ENCODE results near the gene PCSK6.
A peak's percentile ranks its signal among the peaks of the same experiment; 100 is the strongest.
"Not testable (repeated sequence)": the region's sequence is repeated elsewhere in the genome, so short reads cannot be mapped to it uniquely, and the experiment has no call there.

The PCSK6 gene

GRCh38 chr15:101425787-101426365, 63.6 kb downstream of the PCSK6 start:
- Mint-ChIP-seq H3K4me3 (no peak overlapping the region), H3K4me1 (no peaks in the 10 kb centered on the region), H3K27ac (no peak overlapping the region), H3K36me3 (ENCODE audit: low read depth) (no peaks in the 10 kb centered on the region), H3K9me3 (peaks cover 10% of the 10 kb centered on the region), H3K27me3 (peaks cover 10% of the 10 kb centered on the region)
- ATAC-seq (no peak), DNase-seq (no peak)

GRCh38 chr15:101424984-101425383, 64.5 kb downstream of the PCSK6 start:
- peaks cover 10% of the 10 kb centered on the region for H3K9me3 Mint-ChIP-seq
- peaks cover 10% of the 10 kb centered on the region for H3K27me3 Mint-ChIP-seq
- no peak overlapping the region for H3K4me3 Mint-ChIP-seq
- H3K36me3 Mint-ChIP-seq (ENCODE audit: low read depth), result no peaks in the 10 kb centered on the region
- ATAC-seq, result no peak
- no peak overlapping the region for H3K27ac Mint-ChIP-seq
- DNase-seq, result no peak
- no peaks in the 10 kb centered on the region for H3K4me1 Mint-ChIP-seq

- H3K36me3 Mint-ChIP-seq (ENCODE audit: low read depth), result no peaks in the 10 kb centered on the region
- no peaks in the 10 kb centered on the region for H3K4me1 Mint-ChIP-seq
- ATAC-seq (no peak), DNase-seq (no peak)
- H3K27me3 Mint-ChIP-seq, result peaks cover 17% of the 10 kb centered on the region
- H3K4me3 Mint-ChIP-seq, result no peak overlapping the region
- H3K27ac Mint-ChIP-seq, result no peak overlapping the region
- H3K9me3 Mint-ChIP-seq, result peaks cover 14% of the 10 kb centered on the region
These were observed 69.3 kb downstream of the PCSK6 start for GRCh38 chr15:101420232-101420631.

- DNase-seq; ATAC-seq; H3K4me1 Mint-ChIP-seq; H3K9me3 Mint-ChIP-seq; H3K27ac Mint-ChIP-seq; H3K36me3 Mint-ChIP-seq (ENCODE audit: low read depth); H3K27me3 Mint-ChIP-seq; H3K4me3 Mint-ChIP-seq: not testable (repeated sequence)
These were observed 73.0 kb downstream of the PCSK6 start for GRCh38 chr15:101416475-101416874.

- Mint-ChIP-seq H3K4me3 (no peak overlapping the region), H3K4me1 (no peaks in the 10 kb centered on the region), H3K27me3 (peaks cover 5% of the 10 kb centered on the region), H3K36me3 (ENCODE audit: low read depth) (no peaks in the 10 kb centered on the region), H3K9me3 (peaks cover 5% of the 10 kb centered on the region), H3K27ac (no peak overlapping the region)
- ATAC-seq, result no peak
- DNase-seq, result no peak
These were observed 76.3 kb downstream of the PCSK6 start for GRCh38 chr15:101413239-101413638.

- no peaks in the 10 kb centered on the region for H3K9me3 Mint-ChIP-seq
- no peak overlapping the region for H3K4me3 Mint-ChIP-seq
- no peaks in the 10 kb centered on the region for H3K36me3 Mint-ChIP-seq (ENCODE audit: low read depth)
- DNase-seq, result no peak
- peaks cover 4% of the 10 kb centered on the region for H3K27me3 Mint-ChIP-seq
- H3K27ac Mint-ChIP-seq, result no peak overlapping the region
- peaks cover 10% of the 10 kb centered on the region for H3K4me1 Mint-ChIP-seq
- ATAC-seq, result no peak
These were observed 77.9 kb downstream of the PCSK6 start for GRCh38 chr15:101411581-101411980.

GRCh38 chr15:101411085-101411484, 78.4 kb downstream of the PCSK6 start:
- Mint-ChIP-seq H3K27me3 (peaks cover 4% of the 10 kb centered on the region), H3K4me3 (no peak overlapping the region), H3K36me3 (ENCODE audit: low read depth) (no peaks in the 10 kb centered on the region), H3K27ac (no peak overlapping the region), H3K9me3 (no peaks in the 10 kb centered on the region), H3K4me1 (peaks cover 10% of the 10 kb centered on the region)
- ATAC-seq (no peak), DNase-seq (no peak)

- Mint-ChIP-seq H3K27ac (no peak overlapping the region), H3K27me3 (peaks cover 4% of the 10 kb centered on the region), H3K4me1 (peaks cover 11% of the 10 kb centered on the region), H3K36me3 (ENCODE audit: low read depth) (no peaks in the 10 kb centered on the region), H3K4me3 (no peak overlapping the region), H3K9me3 (no peaks in the 10 kb centered on the region)
- ATAC-seq (no peak), DNase-seq (no peak)
These were observed 78.9 kb downstream of the PCSK6 start for GRCh38 chr15:101410612-101411011.

- Mint-ChIP-seq H3K4me1 (peaks cover 11% of the 10 kb centered on the region), H3K27ac (no peak overlapping the region), H3K9me3 (no peaks in the 10 kb centered on the region), H3K27me3 (peaks cover 4% of the 10 kb centered on the region), H3K36me3 (ENCODE audit: low read depth) (no peaks in the 10 kb centered on the region), H3K4me3 (no peak overlapping the region)
- DNase-seq (no peak), ATAC-seq (no peak)
These were observed 79.9 kb downstream of the PCSK6 start for GRCh38 chr15:101409621-101410020.

- Mint-ChIP-seq H3K9me3 (no peaks in the 10 kb centered on the region), H3K27ac (no peak overlapping the region), H3K4me3 (no peak overlapping the region), H3K36me3 (ENCODE audit: low read depth) (no peaks in the 10 kb centered on the region), H3K4me1 (peaks cover 11% of the 10 kb centered on the region), H3K27me3 (peaks cover 4% of the 10 kb centered on the region)
- no peak for ATAC-seq
- no peak for DNase-seq
These were observed 81.3 kb downstream of the PCSK6 start for GRCh38 chr15:101407966-101408775.

- peak; percentile 96 for ATAC-seq
- no peaks in the 10 kb centered on the region for H3K36me3 Mint-ChIP-seq (ENCODE audit: low read depth)
- DNase-seq, result peak; percentile 8
- no peak overlapping the region for H3K4me3 Mint-ChIP-seq
- H3K27me3 Mint-ChIP-seq, result peaks cover 4% of the 10 kb centered on the region
- no peaks in the 10 kb centered on the region for H3K9me3 Mint-ChIP-seq
- no peak overlapping the region for H3K27ac Mint-ChIP-seq
- H3K4me1 Mint-ChIP-seq, result peaks cover 11% of the 10 kb centered on the region
These were observed 82.1 kb downstream of the PCSK6 start for GRCh38 chr15:101407439-101407838.

- DNase-seq (no peak), ATAC-seq (no peak)
- no peak overlapping the region for H3K27ac Mint-ChIP-seq
- H3K4me3 Mint-ChIP-seq, result no peak overlapping the region
- H3K9me3 Mint-ChIP-seq, result no peaks in the 10 kb centered on the region
- H3K36me3 Mint-ChIP-seq (ENCODE audit: low read depth), result no peaks in the 10 kb centered on the region
- peaks cover 4% of the 10 kb centered on the region for H3K27me3 Mint-ChIP-seq
- H3K4me1 Mint-ChIP-seq, result peaks cover 11% of the 10 kb centered on the region
These were observed 82.8 kb downstream of the PCSK6 start for GRCh38 chr15:101406526-101407195.

GRCh38 chr15:101406036-101406435, 83.5 kb downstream of the PCSK6 start:
- peaks cover 4% of the 10 kb centered on the region for H3K27me3 Mint-ChIP-seq
- no peak overlapping the region for H3K4me3 Mint-ChIP-seq
- H3K27ac Mint-ChIP-seq, result no peak overlapping the region
- ATAC-seq (no peak), DNase-seq (no peak)
- H3K4me1 Mint-ChIP-seq, result peaks cover 11% of the 10 kb centered on the region
- no peaks in the 10 kb centered on the region for H3K36me3 Mint-ChIP-seq (ENCODE audit: low read depth)
- H3K9me3 Mint-ChIP-seq, result no peaks in the 10 kb centered on the region

GRCh38 chr15:101404245-101404644, 85.3 kb downstream of the PCSK6 start:
- H3K4me3 Mint-ChIP-seq, result no peak overlapping the region
- ATAC-seq, result no peak
- peaks cover 11% of the 10 kb centered on the region for H3K4me1 Mint-ChIP-seq
- H3K27me3 Mint-ChIP-seq, result peaks cover 4% of the 10 kb centered on the region
- DNase-seq, result no peak
- H3K36me3 Mint-ChIP-seq (ENCODE audit: low read depth), result no peaks in the 10 kb centered on the region
- H3K9me3 Mint-ChIP-seq, result no peaks in the 10 kb centered on the region
- no peak overlapping the region for H3K27ac Mint-ChIP-seq

GRCh38 chr15:101402883-101403282, 86.6 kb downstream of the PCSK6 start:
- not testable (repeated sequence) for H3K27me3 Mint-ChIP-seq; ATAC-seq; H3K36me3 Mint-ChIP-seq (ENCODE audit: low read depth); DNase-seq; H3K9me3 Mint-ChIP-seq; H3K4me3 Mint-ChIP-seq; H3K27ac Mint-ChIP-seq
- H3K4me1 Mint-ChIP-seq, result peaks cover 14% of the 10 kb centered on the region

All from activated naive CD8-positive, alpha-beta T cell treated with anti-CD3 and anti-CD28 coated beads, Interleukin-2, amount 50 U/mL, for 24 hours (primary cell).